NT2/D1 (cell line): ENCODE measurements around the gene KIF2A.

Experiments used
- SUZ12 ChIP-seq: IDR thresholded peaks from 2 replicates; pipeline ENCODE4 v1.6.1; 2011; ENCODE audit not compliant: insufficient read length, insufficient read depth; ENCODE audit errors: extremely low read depth
- YY1 ChIP-seq: IDR thresholded peaks from 2 replicates; pipeline ENCODE4 v1.6.1; 2011; ENCODE audit not compliant: insufficient read length, insufficient read depth
- ZNF274 ChIP-seq: IDR thresholded peaks from 2 replicates; pipeline ENCODE4 v1.6.1; 2011; ENCODE audit warnings: mild to moderate bottlenecking, low read depth, low read length

DNA sequence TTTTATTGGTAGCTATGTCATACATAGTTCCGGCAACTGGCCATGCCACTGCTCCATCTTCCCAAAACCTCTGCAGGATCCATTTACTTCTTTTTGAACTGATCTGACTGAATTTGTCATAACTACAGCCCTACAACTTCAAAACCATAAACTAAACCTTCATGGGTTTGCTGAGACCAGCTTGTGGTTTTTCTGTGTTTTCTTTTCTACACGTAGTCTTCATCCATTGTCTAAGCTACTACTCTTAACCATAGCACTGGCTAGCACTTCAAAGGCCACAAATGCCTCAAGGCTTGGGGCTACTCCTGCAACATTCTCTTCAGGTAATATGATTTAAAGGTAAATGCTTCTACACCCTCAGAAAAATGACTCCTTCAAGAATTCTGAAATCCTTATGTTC lies 9.0 kb upstream of the KIF2A start:
- TF ChIP-seq YY1 (no peak), ZNF274 (no peak), SUZ12 (no peak)
